Spleen (tissue), 11 donors: ENCODE measurements around the gene GPER1. TPM values are rescaled to one million over a fixed set of nuclear protein-coding genes. Genes with fewer than 3 reads are reported as not detected.

Experiments
- DNase-seq: peaks from one replicate; pipeline ENCODE4 v3.0.0-alpha.2; 2020
- H3K27ac ChIP-seq, 8 donors: fragments of 200-600 bp; sonication (generic) in 7 of 8; 1 replicate in 4 of 8; 2 replicates in 4 of 8; pipeline versions ENCODE4 v1.5.0 to v1.8.0; 2016 to 2021; ENCODE audit warnings: inconsistent platforms in 4 of 8, mild to moderate bottlenecking in 4 of 8, moderate library complexity in 1 of 8
- H3K27me3 ChIP-seq, 7 donors: fragments of 200-600 bp; sonication (generic) in 6 of 7; replicated peaks in 1 of 7; 1 replicate in 4 of 7; 2 replicates in 3 of 7; pipeline versions ENCODE4 v1.5.0 to v1.8.0; 2016 to 2021; ENCODE audit warnings: inconsistent platforms in 3 of 7, mild to moderate bottlenecking in 1 of 7
- H3K36me3 ChIP-seq, 6 donors: fragments of 200-600 bp; sonication (generic) in 5 of 6; 1 replicate in 4 of 6; 2 replicates in 2 of 6; pipeline versions ENCODE4 v1.5.0 to v1.8.0; 2016 to 2021; ENCODE audit warnings: inconsistent platforms in 2 of 6
- H3K4me1 ChIP-seq, 6 donors: fragments of 200-600 bp; sonication (generic) in 5 of 6; 1 replicate in 3 of 6; 2 replicates in 3 of 6; pipeline versions ENCODE4 v1.5.0 to v1.8.0; 2016 to 2021; ENCODE audit warnings: inconsistent platforms in 3 of 6
- H3K4me3 ChIP-seq, 8 donors: fragments of 200-600 bp; sonication (generic) in 7 of 8; 1 replicate in 4 of 8; 2 replicates in 4 of 8; pipeline versions ENCODE4 v1.5.0 to v1.8.0; 2016 to 2021; ENCODE audit warnings: inconsistent platforms in 4 of 8, mild to moderate bottlenecking in 4 of 8, moderate library complexity in 2 of 8
- H3K9me3 ChIP-seq, 8 donors: fragments of 200-600 bp; sonication (generic) in 7 of 8; 1 replicate in 4 of 8; 2 replicates in 4 of 8; pipeline versions ENCODE4 v1.5.0 to v1.8.0; 2016 to 2021; ENCODE audit warnings: inconsistent platforms in 4 of 8
- POLR2A ChIP-seq, 3 donors: fragments of 450-650 bp; IDR thresholded peaks; one replicate each; pipeline ENCODE4 v1.5.1; 2017; ENCODE audit warnings: antibody characterized with exemption in 3 of 3, mild to moderate bottlenecking in 1 of 3
- POLR2AphosphoS5 ChIP-seq, 3 donors: sonication (generic); formaldehyde crosslinking; IDR thresholded peaks; one replicate each; pipeline ENCODE4 v1.5.1; 2017; ENCODE audit warnings: antibody characterized with exemption in 3 of 3
- WGBS, 5 donors: extraction: QIAGEN DNeasy Blood & Tissue Kit in 3 of 5; methylation state at CpG; one replicate each; pipeline versions ENCODE4 v1.1.5 to v1.1.7; 2013 to 2018; 5-methylcytosine and 5-hydroxymethylcytosine counted together
- intact Hi-C: fragments of 100-400 bp; cut with DNase I; formaldehyde crosslinking; loops from one replicate; pipeline ENCODE4 v1.15.0; 2023; ENCODE audit warnings: low total_unique reads
- polyA plus RNA-seq, 3 donors: library from polyadenylated mRNA; stranded (reverse); fragments of 200-250 nt; gene quantifications; one replicate each; pipeline ENCODE4 v1.2.1, GENCODE V29; 2013
- total RNA-seq, 7 donors: library from RNA; depleted of rRNA in 3 of 7; stranded (reverse); fragments of >200 nt in 3 of 7; fragmentation: NEBNext Ultra II Directional in 4 of 7; extraction: Animal tissue kit (Norgen Biotek cat#: 25700) in 4 of 7; gene quantifications; one replicate each; pipeline versions ENCODE4 v1.1.0 to v1.2.1, GENCODE V29; 2016 to 2021
- TF ChIP-seq, protein P1 (sequence below), 11 experiments: fragments of 200-600 bp in 7 of 11; fragments of 450-650 bp in 4 of 11; sonication (generic) in 4 of 11; IDR thresholded peaks in 8 of 11; conservative IDR thresholded peaks in 3 of 11; 1 replicate in 7 of 11; 2 replicates in 4 of 11; pipeline versions ENCODE4 v1.4.0 to v1.8.0; 2016 to 2021; ENCODE audit warnings: antibody characterized with exemption in 11 of 11, inconsistent platforms in 4 of 11, mild to moderate bottlenecking in 1 of 11
- donor health status: healthy with polysubstance abuse.
- donor health status: DM: no; HTN: no; CAD: no; lungs with moderate emphysema.
- donor health status: DM: no; HTN: no; CAD: no.
- donor health status: Bipolar disorder and iron deficiency.
- donor health status: healthy.
- donor health status: DM: no; HTN: no; CAD: no.
- donor health status: DM: yes; HTN: yes; CAD: no.

Gene GPER1
- total and polyA plus RNA-seq, 10 donors: 3.0 to 14.2 (median 6.1) TPM

DNA sequence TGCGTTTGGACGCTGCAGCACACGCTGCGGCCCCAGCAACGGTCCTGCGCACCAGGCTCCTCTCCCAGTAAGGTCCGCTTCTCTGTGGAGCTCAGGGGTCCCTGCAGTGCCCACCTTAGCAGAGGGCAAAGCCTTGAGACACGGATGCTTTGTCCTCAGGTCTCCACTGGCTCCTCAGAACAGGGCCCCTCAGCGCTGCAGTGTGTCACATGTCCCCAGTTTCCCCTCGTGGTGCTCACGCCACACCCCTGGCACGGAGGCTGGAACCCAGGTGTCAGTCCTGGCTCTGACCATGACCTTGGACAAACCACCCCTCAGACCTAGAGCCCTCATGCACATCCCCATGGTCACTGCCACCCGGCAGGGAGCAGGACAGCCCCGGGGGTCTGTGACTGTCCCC lies 19.9 kb upstream of the GPER1 start:
- Histone ChIP-seq H3K4me3 (no peak overlapping the region), H3K36me3 (no peaks in the 10 kb centered on the region), H3K4me1 (peaks cover 9 to 25% (median 20%) of the 10 kb centered on the region in 6 donors), H3K9me3 (no peaks in the 10 kb centered on the region), H3K27ac (no peak overlapping the region), H3K27me3 (peaks cover 0 to 29% (median 0%) of the 10 kb centered on the region in 7 donors)
- DNase-seq: no peak
- 82 to 90% (median 89%) methylated on average over 12 to 14 of the region's 14 CpGs for WGBS, 5 donors
- intact Hi-C loops: no loop called here
- no peak for TF ChIP-seq POLR2AphosphoS5 (IDR thresholded peaks at IDR 0.05)
- TF ChIP-seq, protein P1, sequence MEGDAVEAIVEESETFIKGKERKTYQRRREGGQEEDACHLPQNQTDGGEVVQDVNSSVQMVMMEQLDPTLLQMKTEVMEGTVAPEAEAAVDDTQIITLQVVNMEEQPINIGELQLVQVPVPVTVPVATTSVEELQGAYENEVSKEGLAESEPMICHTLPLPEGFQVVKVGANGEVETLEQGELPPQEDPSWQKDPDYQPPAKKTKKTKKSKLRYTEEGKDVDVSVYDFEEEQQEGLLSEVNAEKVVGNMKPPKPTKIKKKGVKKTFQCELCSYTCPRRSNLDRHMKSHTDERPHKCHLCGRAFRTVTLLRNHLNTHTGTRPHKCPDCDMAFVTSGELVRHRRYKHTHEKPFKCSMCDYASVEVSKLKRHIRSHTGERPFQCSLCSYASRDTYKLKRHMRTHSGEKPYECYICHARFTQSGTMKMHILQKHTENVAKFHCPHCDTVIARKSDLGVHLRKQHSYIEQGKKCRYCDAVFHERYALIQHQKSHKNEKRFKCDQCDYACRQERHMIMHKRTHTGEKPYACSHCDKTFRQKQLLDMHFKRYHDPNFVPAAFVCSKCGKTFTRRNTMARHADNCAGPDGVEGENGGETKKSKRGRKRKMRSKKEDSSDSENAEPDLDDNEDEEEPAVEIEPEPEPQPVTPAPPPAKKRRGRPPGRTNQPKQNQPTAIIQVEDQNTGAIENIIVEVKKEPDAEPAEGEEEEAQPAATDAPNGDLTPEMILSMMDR (IDR thresholded peaks at IDR 0.05 in 8 of 11, conservative IDR thresholded peaks at IDR 0.05 in 3 of 11): no peak
- no peak for TF ChIP-seq POLR2A (IDR thresholded peaks at IDR 0.05)

DNA sequence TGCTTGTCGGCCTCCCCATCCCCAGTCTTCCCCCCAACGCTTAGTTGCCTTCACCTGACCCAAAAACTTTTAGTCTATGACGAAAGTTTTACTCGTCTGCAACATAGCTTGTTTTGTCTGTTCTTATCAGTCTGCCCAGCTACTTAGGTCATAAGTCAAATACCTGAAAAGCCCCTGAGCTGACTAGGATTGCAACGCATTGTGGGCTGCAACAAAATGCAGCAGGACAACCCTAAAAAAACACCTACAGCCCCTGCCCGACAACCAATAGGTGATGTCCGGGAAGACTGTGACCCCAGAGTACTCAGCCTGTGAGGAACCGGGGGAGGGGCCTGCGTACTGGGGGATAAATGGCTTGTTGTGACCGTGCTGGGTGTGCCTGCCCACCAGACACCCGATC lies 19.3 kb upstream of the GPER1 start:
- intact Hi-C loops: no loop called here
- 81 to 94% (median 88%) methylated on average over 8 to 11 of the region's 11 CpGs for WGBS, 5 donors
- TF ChIP-seq POLR2A (IDR thresholded peaks at IDR 0.05) (no peak), POLR2AphosphoS5 (IDR thresholded peaks at IDR 0.05) (no peak)
- TF ChIP-seq, protein P1 (IDR thresholded peaks at IDR 0.05 in 8 of 11, conservative IDR thresholded peaks at IDR 0.05 in 3 of 11): no peak

DNA sequence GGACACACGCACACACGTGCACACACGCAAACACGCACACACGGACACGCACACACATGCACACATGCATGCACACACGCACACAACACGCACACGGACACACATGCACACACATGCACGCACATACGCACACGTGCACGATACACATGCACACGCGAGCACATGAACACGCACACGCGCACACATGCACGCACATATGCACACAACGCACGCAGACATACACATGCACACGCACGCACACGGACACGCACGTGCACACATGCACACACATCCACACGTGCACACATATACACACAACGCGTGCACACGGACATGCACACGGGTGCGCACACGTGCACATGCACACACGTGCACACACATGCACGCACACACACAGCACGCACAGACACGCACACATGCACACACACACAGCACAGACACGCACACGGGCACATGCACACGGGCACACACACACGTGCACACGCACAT lies 17.3 kb upstream of the GPER1 start:
- no peak for TF ChIP-seq POLR2AphosphoS5 (IDR thresholded peaks at IDR 0.05)
- no peak for TF ChIP-seq POLR2A (IDR thresholded peaks at IDR 0.05)
- TF ChIP-seq, protein P1 (IDR thresholded peaks at IDR 0.05 in 8 of 11, conservative IDR thresholded peaks at IDR 0.05 in 3 of 11): no peak
- H3K27me3 ChIP-seq: peaks cover 0 to 9% (median 0%) of the 10 kb centered on the region in 7 donors
- 93 to 97% (median 95%) methylated on average over 37 to 42 of the region's 42 CpGs for WGBS, 5 donors
- no peaks in the 10 kb centered on the region for H3K9me3 ChIP-seq
- H3K36me3 ChIP-seq: no peaks in the 10 kb centered on the region
- DNase-seq: no peak
- no peak overlapping the region for H3K27ac ChIP-seq
- intact Hi-C loops: no loop called here
- H3K4me3 ChIP-seq: no peak overlapping the region
- H3K4me1 ChIP-seq: peaks cover 3 to 14% (median 7%) of the 10 kb centered on the region in 6 donors

More for the DNA sequence above, 19.3 kb upstream of the GPER1 start:
- Histone ChIP-seq H3K9me3 (no peaks in the 10 kb centered on the region), H3K36me3 (no peaks in the 10 kb centered on the region), H3K27ac (no peak overlapping the region), H3K27me3 (peaks cover 0 to 29% (median 0%) of the 10 kb centered on the region in 7 donors), H3K4me1 (peaks cover 9 to 28% (median 20%) of the 10 kb centered on the region in 6 donors), H3K4me3 (no peak overlapping the region)
- no peak for DNase-seq

DNA sequence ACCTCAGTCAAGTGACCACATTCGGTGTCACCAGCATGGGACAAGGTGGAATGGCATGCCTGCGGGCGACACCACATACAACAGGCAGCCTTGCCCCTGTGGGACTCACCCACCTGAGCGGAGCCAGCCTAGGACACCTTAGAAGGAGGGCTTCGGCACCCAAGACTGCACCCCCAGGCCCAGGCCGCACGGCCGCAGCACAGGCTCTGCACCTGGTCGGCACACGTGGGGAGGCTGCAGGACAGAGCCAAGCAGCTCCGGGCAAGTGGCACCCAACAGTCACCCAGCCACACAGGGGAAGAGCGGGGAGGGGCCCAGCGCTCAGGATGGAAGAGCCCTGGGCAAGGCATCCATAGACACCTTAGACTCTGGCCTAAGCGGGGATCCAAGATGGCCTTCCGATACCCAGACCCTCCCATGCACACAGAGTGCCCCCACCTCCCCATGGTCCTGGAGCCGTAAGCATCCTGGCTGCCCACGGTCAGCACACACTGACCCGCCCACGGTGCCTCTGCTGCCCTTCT lies 16.1 kb upstream of the GPER1 start:
- H3K4me1 ChIP-seq: peaks cover 0 to 17% (median 8%) of the 10 kb centered on the region in 6 donors
- WGBS, 5 donors: 94 to 97% (median 94%) methylated on average over 14 to 19 of the region's 19 CpGs
- H3K36me3 ChIP-seq: no peaks in the 10 kb centered on the region
- TF ChIP-seq POLR2AphosphoS5 (IDR thresholded peaks at IDR 0.05) (no peak), POLR2A (IDR thresholded peaks at IDR 0.05) (no peak)
- TF ChIP-seq, protein P1 (IDR thresholded peaks at IDR 0.05 in 8 of 11, conservative IDR thresholded peaks at IDR 0.05 in 3 of 11): no peak
- no peaks in the 10 kb centered on the region for H3K9me3 ChIP-seq
- no peaks in the 10 kb centered on the region for H3K27me3 ChIP-seq
- H3K27ac ChIP-seq: no peak overlapping the region
- intact Hi-C loops: no loop called here
- no peak overlapping the region for H3K4me3 ChIP-seq
- no peak for DNase-seq
